H1 (cell line): ENCODE measurements around the gene SUCLG2. TPM values are rescaled to one million over a fixed set of nuclear protein-coding genes. Genes with fewer than 3 reads are reported as not detected.
A peak's percentile ranks its signal among the peaks of the same experiment; 100 is the strongest.

Experiments
- CTCF ChIA-PET: fragments of 300-600 bp; sonication (Branson Sonifier 250); formaldehyde crosslinking; loops from one replicate; lab custom pipeline; 2021; ENCODE audit not compliant: partially characterized antibody; lab: Charles Lee
- POLR2A ChIA-PET: fragments of 300-600 bp; sonication (Branson Sonifier 250); formaldehyde crosslinking; loops from one replicate; lab custom pipeline; 2021; ENCODE audit warnings: inconsistent platforms; ENCODE audit not compliant: partially characterized antibody; lab: Charles Lee
- DNase-seq, 2 experiments: peaks; one replicate each; pipeline versions ENCODE4 v3.0.0 to v3.0.0-alpha.2; 2010 to 2022; ENCODE audit warnings: low spot score in 2 of 2, low read depth in 1 of 2, mixed read lengths in 1 of 2
- FAIRE-seq: peaks from 2 replicates; lab custom pipeline; 2011; peaks lifted over from hg19 to GRCh38; lab: Jason Lieb, UNC
- H2AFZ ChIP-seq: 2 replicates; pipeline ENCODE4 v1.8.1; 2012; ENCODE audit warnings: low read length, inconsistent platforms
- H2AK5ac ChIP-seq: 2 replicates; pipeline ENCODE4 v1.6.1; 2013; ENCODE audit warnings: low read depth, low read length
- H2BK120ac ChIP-seq: replicated peaks from 2 replicates; pipeline ENCODE3; 2013; ENCODE audit warnings: low read depth, low read length, inconsistent platforms
- H2BK12ac ChIP-seq: 2 replicates; pipeline ENCODE4 v1.6.1; 2013; ENCODE audit warnings: low read depth, low read length
- H2BK15ac ChIP-seq: 2 replicates; pipeline ENCODE4 v1.6.1; 2013; ENCODE audit warnings: low read length
- H2BK20ac ChIP-seq: 2 replicates; pipeline ENCODE4 v1.6.1; 2013; ENCODE audit warnings: low read length
- H2BK5ac ChIP-seq: 2 replicates; pipeline ENCODE4 v1.6.1; 2013; ENCODE audit warnings: low read depth, low read length
- H3K14ac ChIP-seq: 2 replicates; pipeline ENCODE4 v1.6.1; 2013; ENCODE audit warnings: inconsistent platforms; ENCODE audit not compliant: insufficient read length
- H3K18ac ChIP-seq: 2 replicates; pipeline ENCODE4 v1.6.1; 2013; ENCODE audit warnings: low read length; ENCODE audit errors: extremely low read depth
- H3K23ac ChIP-seq: 2 replicates; pipeline ENCODE4 v1.6.1; 2013; ENCODE audit warnings: inconsistent platforms; ENCODE audit not compliant: insufficient read length
- H3K23me2 ChIP-seq: 2 replicates; pipeline ENCODE4 v1.6.1; 2013; ENCODE audit warnings: low read depth, low read length
- H3K27ac ChIP-seq: 2 replicates; pipeline ENCODE4 v1.6.1; 2011; ENCODE audit warnings: low read depth, low read length, inconsistent platforms
- H3K27me3 ChIP-seq, 4 experiments: replicated peaks in 1 of 4; 1 replicate in 1 of 4; 2 replicates in 3 of 4; pipeline versions ENCODE4 v1.6.1 to v1.8.1; 2011 to 2013; ENCODE audit warnings: low read length in 3 of 4, mild to moderate bottlenecking in 3 of 4, inconsistent platforms in 2 of 4, mixed read lengths in 2 of 4, moderate library complexity in 1 of 4; ENCODE audit not compliant: control insufficient read depth in 3 of 4, insufficient read depth in 3 of 4; ENCODE audit errors: extremely low read depth in 1 of 4
- H3K36me3 ChIP-seq, 4 experiments: 2 replicates each; pipeline versions ENCODE4 v1.6.1 to v1.8.1; 2011 to 2013; ENCODE audit warnings: mild to moderate bottlenecking in 4 of 4, low read length in 3 of 4, moderate library complexity in 2 of 4, control low read depth in 1 of 4, inconsistent platforms in 1 of 4; ENCODE audit not compliant: insufficient read depth in 4 of 4, control insufficient read depth in 2 of 4
- H3K4ac ChIP-seq: replicated peaks from 2 replicates; pipeline ENCODE3; 2013; ENCODE audit warnings: low read length, low read depth, mixed read lengths, inconsistent platforms; ENCODE audit not compliant: insufficient read length
- H3K4me1 ChIP-seq, 4 experiments: replicated peaks in 1 of 4; 1 replicate in 1 of 4; 2 replicates in 3 of 4; pipeline versions ENCODE4 v1.6.1 to v1.8.1; 2011 to 2013; ENCODE audit warnings: low read length in 3 of 4, inconsistent platforms in 2 of 4, mixed read lengths in 1 of 4; ENCODE audit not compliant: insufficient read depth in 4 of 4, control insufficient read depth in 3 of 4
- H3K4me2 ChIP-seq, 2 experiments: 2 replicates each; pipeline versions ENCODE4 v1.6.1 to v1.8.1; 2011 to 2013; ENCODE audit warnings: low read depth in 2 of 2, low read length in 2 of 2, control low read depth in 1 of 2, inconsistent platforms in 1 of 2, mild to moderate bottlenecking in 1 of 2; ENCODE audit not compliant: insufficient read depth in 1 of 2
- H3K4me3 ChIP-seq, 4 experiments: fragments of 200-600, 300-600 bp in 1 of 4; sonication (generic), shearing (Covaris generic), sonication (Bioruptor Twin) in 1 of 4; 2 replicates each; pipeline versions ENCODE4 v1.5.1 to v1.8.1; 2011 to 2016; ENCODE audit warnings: low read length in 4 of 4, low read depth in 3 of 4, control low read depth in 2 of 4, inconsistent platforms in 2 of 4, mild to moderate bottlenecking in 2 of 4, mixed read lengths in 1 of 4, moderate library complexity in 1 of 4; ENCODE audit not compliant: insufficient read depth in 2 of 4; ENCODE audit errors: extremely low read depth in 1 of 4
- H3K56ac ChIP-seq: replicated peaks from 2 replicates; pipeline ENCODE3; 2013; ENCODE audit warnings: low read depth, mild to moderate bottlenecking, mixed read lengths, low read length, inconsistent platforms; ENCODE audit not compliant: insufficient read length
- H3K79me1 ChIP-seq: 2 replicates; pipeline ENCODE4 v1.6.1; 2013; ENCODE audit warnings: low read depth, low read length, control low read depth
- H3K79me2 ChIP-seq, 2 experiments: 2 replicates each; pipeline versions ENCODE4 v1.6.1 to v1.8.1; 2012 to 2013; ENCODE audit warnings: low read length in 2 of 2, mild to moderate bottlenecking in 2 of 2, inconsistent platforms in 1 of 2; ENCODE audit not compliant: insufficient read depth in 2 of 2, control insufficient read depth in 1 of 2
- H3K9ac ChIP-seq, 4 experiments: replicated peaks in 1 of 4; 1 replicate in 1 of 4; 2 replicates in 3 of 4; pipeline versions ENCODE4 v1.6.1 to v1.8.1; 2011 to 2013; ENCODE audit warnings: low read depth in 3 of 4, low read length in 3 of 4, control low read depth in 2 of 4, mild to moderate bottlenecking in 2 of 4, moderate library complexity in 2 of 4, inconsistent platforms in 1 of 4; ENCODE audit errors: extremely low read depth in 1 of 4
- H3K9me3 ChIP-seq, 2 experiments: 2 replicates each; pipeline versions ENCODE4 v1.6.1 to v1.8.1; 2012 to 2013; ENCODE audit warnings: mild to moderate bottlenecking in 2 of 2, moderate library complexity in 2 of 2, control low read depth in 1 of 2, inconsistent platforms in 1 of 2, low read depth in 1 of 2, low read length in 1 of 2, mixed read lengths in 1 of 2; ENCODE audit not compliant: insufficient read depth in 2 of 2
- H4K20me1 ChIP-seq, 2 experiments: replicated peaks in 1 of 2; 2 replicates each; pipeline versions ENCODE3 to v1.8.1; 2011 to 2013; ENCODE audit warnings: inconsistent platforms in 2 of 2, low read length in 2 of 2, mild to moderate bottlenecking in 1 of 2; ENCODE audit not compliant: insufficient read depth in 2 of 2, control insufficient read depth in 1 of 2
- H4K5ac ChIP-seq: 2 replicates; pipeline ENCODE4 v1.6.1; 2013; ENCODE audit warnings: low read length, low read depth, mixed read lengths, inconsistent platforms; ENCODE audit not compliant: insufficient read length
- H4K8ac ChIP-seq: 2 replicates; pipeline ENCODE4 v1.8.0; 2013; ENCODE audit warnings: mild to moderate bottlenecking, moderate library complexity, low read length, inconsistent platforms; ENCODE audit not compliant: insufficient read depth; ENCODE audit errors: extremely low read depth
- H4K91ac ChIP-seq: replicated peaks from 2 replicates; pipeline ENCODE3; 2013; ENCODE audit warnings: low read length, mixed read lengths, inconsistent platforms; ENCODE audit not compliant: insufficient read length
- ASH2L ChIP-seq: fragments of 200-600, 300-600 bp; sonication (generic); IDR thresholded peaks from one replicate; pipeline ENCODE4 v1.7.1; 2017; ENCODE audit warnings: low read length
- BACH1 ChIP-seq: IDR thresholded peaks from 2 replicates; pipeline ENCODE4 v1.6.1; 2012; ENCODE audit warnings: low read length, improper control_type of control experiment
- EGR1 ChIP-seq: IDR thresholded peaks from 2 replicates; pipeline ENCODE4 v1.6.1; 2011; ENCODE audit warnings: low read depth, low read length, borderline replicate concordance
- EP300 ChIP-seq, 2 experiments: IDR thresholded peaks; 1 replicate in 1 of 2; 2 replicates in 1 of 2; pipeline ENCODE4 v1.6.1; 2011 to 2012; ENCODE audit warnings: low read depth in 2 of 2, low read length in 2 of 2, mild to moderate bottlenecking in 2 of 2, borderline replicate concordance in 1 of 2, inconsistent platforms in 1 of 2, moderate library complexity in 1 of 2
- JUND ChIP-seq: IDR thresholded peaks from 2 replicates; pipeline ENCODE4 v1.6.1; 2011; ENCODE audit warnings: mild to moderate bottlenecking, improper control_type of control experiment, low read length
- PHF8 ChIP-seq: fragments of 200-600 bp; sonication (generic); conservative IDR thresholded peaks from 2 replicates; pipeline ENCODE4 v1.7.1; 2012; ENCODE audit warnings: low read depth, mild to moderate bottlenecking, inconsistent platforms, low read length, moderate library complexity
- RAD21 ChIP-seq, 2 experiments: IDR thresholded peaks in 1 of 2; conservative IDR thresholded peaks in 1 of 2; 2 replicates each; pipeline ENCODE4 v1.6.1; 2011; ENCODE audit warnings: low read depth in 2 of 2, low read length in 2 of 2, improper control_type of control experiment in 1 of 2, inconsistent platforms in 1 of 2, mild to moderate bottlenecking in 1 of 2, moderate library complexity in 1 of 2
- TBP ChIP-seq: IDR thresholded peaks from 2 replicates; pipeline ENCODE4 v1.6.1; 2011; ENCODE audit warnings: low read depth, low read length, improper control_type of control experiment
- ZNF274 ChIP-seq: IDR thresholded peaks from 2 replicates; pipeline ENCODE4 v1.7.0; 2012; ENCODE audit warnings: low read length, borderline replicate concordance; ENCODE audit errors: extremely low read depth
- WGBS, 2 experiments: shearing (Covaris generic) in 1 of 2; methylation state at CpG; one replicate each; pipeline versions ENCODE4 v1.1.6 to v1.1.7; 2013 to 2015; ENCODE audit warnings: low lambda C conversion rate in 2 of 2, mixed read lengths in 2 of 2, inconsistent platforms in 1 of 2, low coverage in 1 of 2, missing lambda C conversion rate in 1 of 2; ENCODE audit not compliant: insufficient replicate concordance in 2 of 2, insufficient coverage in 1 of 2, insufficient read length in 1 of 2; ENCODE audit errors: extremely low coverage in 1 of 2, missing lambda C conversion rate in 1 of 2; 5-methylcytosine and 5-hydroxymethylcytosine counted together
- polyA plus RNA-seq, 7 experiments: library from polyadenylated mRNA; depleted of rRNA in 3 of 7; stranded (reverse) in 5 of 7; unstranded in 2 of 7; fragments of >200 nt in 5 of 7; fragments of 200-250 nt in 2 of 7; gene quantifications; 1 replicate in 5 of 7; 2 replicates in 1 of 7; 4 replicates in 1 of 7; pipeline versions ENCODE4 v1.2.1 to v1.2.3, GENCODE V29; 2011 to 2013; ENCODE audit warnings: missing spikeins in 2 of 7, mixed read lengths in 2 of 7
- total RNA-seq: library from RNA; stranded (reverse); fragmentation: NEBNext Ultra II Directional; extraction: Animal tissue kit (Norgen Biotek cat#: 25700); gene quantifications from 2 replicates; pipeline ENCODE4 v1.2.1, GENCODE V29; 2021

Gene SUCLG2
- total and polyA plus RNA-seq, 2 of the 8 experiments (the other 6 are each of a cell fraction or from before 2014, with no cell fraction given) = 12.9 to 46.2 TPM

DNA sequence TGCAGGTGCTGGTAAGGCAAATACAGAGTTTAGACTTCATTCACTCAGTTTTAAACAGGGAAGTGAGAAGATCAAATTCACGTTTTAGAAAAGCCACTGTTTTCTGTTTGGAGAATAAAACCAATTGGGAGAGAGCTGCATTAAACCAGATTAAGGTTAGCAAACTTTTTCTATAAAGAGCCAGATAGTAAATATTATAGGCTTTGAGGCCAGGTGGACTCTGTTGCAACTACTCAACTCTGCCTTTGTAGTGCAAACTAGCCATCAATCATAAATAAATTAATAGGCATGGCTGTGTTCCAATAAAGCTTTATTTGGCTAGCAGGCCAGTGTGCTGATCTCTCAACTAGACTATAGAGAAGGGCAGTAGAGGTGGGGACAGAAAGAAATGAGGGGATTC lies 33.5 kb downstream of the SUCLG2 start:
- H3K18ac ChIP-seq = no peak overlapping the region
- H2BK12ac ChIP-seq = no peak overlapping the region
- no peaks in the 10 kb centered on the region for H3K9me3 ChIP-seq
- no peak overlapping the region for H3K4me3 ChIP-seq
- peaks cover 0 to 7% (median 2%) of the 10 kb centered on the region in 4 experiments; a peak in 4 of 7 replicates for H3K4me1 ChIP-seq
- no peak overlapping the region for H2BK120ac ChIP-seq
- H3K27ac ChIP-seq = no peak overlapping the region
- no peak overlapping the region for H3K56ac ChIP-seq
- H4K8ac ChIP-seq = no peak overlapping the region
- no peak overlapping the region for H4K5ac ChIP-seq
- no peaks in the 10 kb centered on the region for H3K79me1 ChIP-seq
- H3K4ac ChIP-seq = no peak overlapping the region
- no peak overlapping the region for H2BK5ac ChIP-seq
- no peak overlapping the region for H2AK5ac ChIP-seq
- H2AFZ ChIP-seq = no peak overlapping the region
- no peaks in the 10 kb centered on the region for H3K27me3 ChIP-seq
- H2BK15ac ChIP-seq = no peak overlapping the region
- H2BK20ac ChIP-seq = no peak overlapping the region
- H3K14ac ChIP-seq = no peak overlapping the region
- peak overlapping the region in 1 of 4 experiments; percentile 9; a peak in 1 of 7 replicates for H3K9ac ChIP-seq
- H3K23me2 ChIP-seq = no peaks in the 10 kb centered on the region
- no peak for TF ChIP-seq EGR1
- TF ChIP-seq TBP = no peak
- no peak for TF ChIP-seq EP300 (IDR thresholded peaks at IDR 0.05; ENCODE audit: borderline replicate concordance in 1 of 2, low read depth in 2 of 2, low read length in 2 of 2)
- no peak for TF ChIP-seq RAD21 (IDR thresholded peaks at IDR 0.05 in 1 of 2, conservative IDR thresholded peaks at IDR 0.05 in 1 of 2; ENCODE audit: low read depth in 2 of 2, low read length in 2 of 2)
- TF ChIP-seq PHF8 = no peak
- no peak for TF ChIP-seq ZNF274
- no peak for TF ChIP-seq ASH2L
- TF ChIP-seq BACH1 = no peak
- no peak for TF ChIP-seq JUND
- TF ChIP-seq, all 59 proteins: peak for 0
- ChIA-PET POLR2A (no interaction called here), CTCF (interaction anchor here (0.9 to 1.7 kb wide), 3 partner anchors 15 to 386 kb away, joined by 3 to 4 read pairs (median 3); no protein-coding TSS in a partner anchor)
- H3K79me2 ChIP-seq = no peaks in the 10 kb centered on the region; a peak in 1 of 4 replicates
- no peak for DNase-seq
- H4K20me1 ChIP-seq = peaks cover 0 to 2% of the 10 kb centered on the region in 2 experiments
- H3K23ac ChIP-seq = no peak overlapping the region
- no peak for FAIRE-seq
- WGBS, 2 experiments = 84% methylated on average over 1 of the region's 1 CpG; no CpG with 5 or more reads in 1 of the 2 experiments
- peaks cover 0 to 3% (median 0%) of the 10 kb centered on the region in 4 experiments; a peak in 1 of 8 replicates for H3K36me3 ChIP-seq
- H4K91ac ChIP-seq = no peak overlapping the region
- H3K4me2 ChIP-seq = no peak overlapping the region
